SK-N-SH (cell line): ENCODE measurements around the gene EMX1. TPM values are rescaled to one million over a fixed set of nuclear protein-coding genes. Genes with fewer than 3 reads are reported as not detected.

ENCODE experiments used
- CTCF ChIA-PET: fragments of 300-600, 350-600 bp; formaldehyde crosslinking; extraction: SDS; loops from one replicate; lab custom pipeline; 2021; lab: Yijun Ruan, JAX
- POLR2A ChIA-PET: fragments of 350-600 bp; sonication (Branson Sonifier 250); formaldehyde crosslinking; extraction: SDS; loops from one replicate; lab custom pipeline; 2020; ENCODE audit warnings: antibody characterized with exemption, inconsistent platforms; lab: Yijun Ruan, JAX
- DNase-seq: peaks from one replicate; pipeline ENCODE4 v3.0.0; 2012
- H2AFZ ChIP-seq: fragments of 200-600 bp; sonication (generic); 2 replicates; pipeline ENCODE4 v1.8.1; 2016; ENCODE audit warnings: antibody characterized with exemption, mild to moderate bottlenecking, low read depth
- H3F3A ChIP-seq: fragments of 200-600 bp; sonication (generic); replicated peaks from 2 replicates; pipeline ENCODE3; 2016; ENCODE audit warnings: antibody characterized with exemption, mild to moderate bottlenecking; ENCODE audit not compliant: insufficient read depth
- H3K27ac ChIP-seq, 2 experiments: fragments of 200-500 bp in 1 of 2; fragments of 200-600 bp in 1 of 2; sonication (Bioruptor generic) in 1 of 2; sonication (generic), shearing (Covaris generic) in 1 of 2; 2 replicates each; pipeline versions ENCODE4 v1.5.1 to v1.6.1; 2014 to 2016; ENCODE audit warnings: low read depth in 2 of 2, inconsistent platforms in 1 of 2, low read length in 1 of 2, mild to moderate bottlenecking in 1 of 2, mixed read lengths in 1 of 2
- H3K27me3 ChIP-seq: fragments of 200-600 bp; sonication (generic), shearing (Covaris generic); 2 replicates; pipeline ENCODE4 v1.6.1; 2016; ENCODE audit warnings: mixed run types; ENCODE audit not compliant: insufficient read depth
- H3K36me3 ChIP-seq, 2 experiments: fragments of 200-500 bp in 1 of 2; fragments of 200-600 bp in 1 of 2; sonication (Bioruptor generic) in 1 of 2; sonication (generic) in 1 of 2; replicated peaks in 1 of 2; 2 replicates each; pipeline versions ENCODE3 to v1.5.1; 2014 to 2016; ENCODE audit warnings: low read length in 1 of 2, mild to moderate bottlenecking in 1 of 2; ENCODE audit not compliant: insufficient read depth in 2 of 2, control insufficient read depth in 1 of 2
- H3K4me1 ChIP-seq, 2 experiments: fragments of 200-500 bp in 1 of 2; fragments of 200-600 bp in 1 of 2; sonication (Bioruptor generic) in 1 of 2; sonication (generic), shearing (Covaris generic) in 1 of 2; 2 replicates each; pipeline versions ENCODE4 v1.5.1 to v1.6.1; 2014 to 2016; ENCODE audit warnings: low read depth in 1 of 2, low read length in 1 of 2, mixed run types in 1 of 2; ENCODE audit not compliant: insufficient read depth in 2 of 2, control insufficient read depth in 1 of 2
- H3K4me2 ChIP-seq: fragments of 200-600 bp; sonication (generic), shearing (Covaris generic); 2 replicates; pipeline ENCODE4 v1.6.1; 2017; ENCODE audit warnings: mixed run types
- H3K4me3 ChIP-seq, 2 experiments: fragments of 200-500 bp in 1 of 2; fragments of 200-600 bp in 1 of 2; sonication (Bioruptor generic) in 1 of 2; sonication (generic), shearing (Covaris generic) in 1 of 2; 2 replicates each; pipeline versions ENCODE4 v1.5.1 to v1.8.1; 2014 to 2016; ENCODE audit warnings: low read depth in 2 of 2, inconsistent platforms in 1 of 2, low read length in 1 of 2, mild to moderate bottlenecking in 1 of 2, mixed read lengths in 1 of 2, moderate library complexity in 1 of 2
- H3K79me2 ChIP-seq: fragments of 200-600 bp; sonication (generic); 2 replicates; pipeline ENCODE4 v1.8.1; 2017; ENCODE audit warnings: mild to moderate bottlenecking; ENCODE audit not compliant: insufficient read depth
- H3K9ac ChIP-seq: fragments of 200-600 bp; sonication (generic); 2 replicates; pipeline ENCODE4 v1.6.1; 2017; ENCODE audit warnings: mixed run types
- H3K9me2 ChIP-seq: fragments of 200-600 bp; sonication (generic); 2 replicates; pipeline ENCODE4 v1.6.1; 2017; ENCODE audit warnings: mixed run types
- H3K9me3 ChIP-seq: fragments of 200-600 bp; sonication (generic); 2 replicates; pipeline ENCODE4 v1.6.1; 2017; ENCODE audit warnings: mixed run types, mild to moderate bottlenecking, moderate library complexity
- H4K20me1 ChIP-seq: fragments of 200-600 bp; sonication (generic); 2 replicates; pipeline ENCODE4 v1.6.1; 2017; ENCODE audit warnings: mild to moderate bottlenecking, mixed run types; ENCODE audit not compliant: insufficient read depth
- CHD2 ChIP-seq: fragments of 150-350 bp; IDR thresholded peaks from 2 replicates; pipeline ENCODE4 v1.6.1; 2018; ENCODE audit warnings: low read length; ENCODE audit not compliant: partially characterized antibody
- EP300 ChIP-seq, 2 experiments: IDR thresholded peaks; 2 replicates each; pipeline versions ENCODE4 v1.4.0 to v1.6.1; 2012; ENCODE audit warnings: borderline replicate concordance in 1 of 2, low read depth in 1 of 2, low read length in 1 of 2
- FOSL2 ChIP-seq: IDR thresholded peaks from 2 replicates; pipeline ENCODE4 v1.4.0; 2012; ENCODE audit warnings: low read depth, mild to moderate bottlenecking, moderate library complexity, borderline replicate concordance
- JUND ChIP-seq: IDR thresholded peaks from 2 replicates; pipeline ENCODE4 v1.4.0; 2012
- MEF2A ChIP-seq: IDR thresholded peaks from 2 replicates; pipeline ENCODE4 v1.4.0; 2012; ENCODE audit warnings: low read depth, borderline replicate concordance
- MXI1 ChIP-seq: IDR thresholded peaks from 2 replicates; pipeline ENCODE4 v1.6.1; 2012; ENCODE audit warnings: mild to moderate bottlenecking, low read depth, low read length, improper control_type of control experiment
- NFIC ChIP-seq: IDR thresholded peaks from 2 replicates; pipeline ENCODE4 v1.4.0; 2012; ENCODE audit warnings: borderline replicate concordance
- NRF1 ChIP-seq: IDR thresholded peaks from 2 replicates; pipeline ENCODE4 v1.6.1; 2012; ENCODE audit warnings: low read depth, mild to moderate bottlenecking, low read length
- RAD21 ChIP-seq: IDR thresholded peaks from 2 replicates; pipeline ENCODE4 v1.6.1; 2012; ENCODE audit warnings: mild to moderate bottlenecking, low read length
- RXRA ChIP-seq: IDR thresholded peaks from 2 replicates; pipeline ENCODE4 v1.4.0; 2012; ENCODE audit warnings: low read depth, mild to moderate bottlenecking, borderline replicate concordance
- TEAD4 ChIP-seq: IDR thresholded peaks from 2 replicates; pipeline ENCODE4 v1.4.0; 2012; ENCODE audit warnings: mild to moderate bottlenecking, borderline replicate concordance; ENCODE audit not compliant: insufficient read depth
- WGBS: methylation state at CpG from one replicate; pipeline ENCODE4 v1.1.6; 2017; ENCODE audit warnings: low lambda C conversion rate; 5-methylcytosine and 5-hydroxymethylcytosine counted together
- polyA plus RNA-seq, 3 experiments: library from polyadenylated mRNA; depleted of rRNA; stranded (reverse); fragments of >200 nt; gene quantifications; 2 replicates each; pipeline ENCODE4 v1.2.3, GENCODE V29; 2012
- TF ChIP-seq, protein P1 (sequence below): IDR thresholded peaks from 2 replicates; pipeline ENCODE4 v1.4.0; 2012; ENCODE audit warnings: low read depth
- TF ChIP-seq, protein P2 (sequence below): IDR thresholded peaks from 2 replicates; pipeline ENCODE4 v1.6.1; 2012; ENCODE audit warnings: mild to moderate bottlenecking, low read depth, low read length, moderate library complexity
- TF ChIP-seq, protein P3 (sequence below): fragments of 150-350 bp; IDR thresholded peaks from 2 replicates; pipeline ENCODE4 v1.6.1; 2016; ENCODE audit warnings: mild to moderate bottlenecking, low read depth, low read length
- TF ChIP-seq, protein P4 (sequence below): fragments of 200-600 bp; sonication (generic); IDR thresholded peaks from 2 replicates; pipeline ENCODE4 v1.6.1; 2017; ENCODE audit warnings: antibody characterized with exemption, mild to moderate bottlenecking, moderate library complexity

The EMX1 gene
- polyA plus RNA-seq, 1 of the 3 experiments (the other 2 are of a cell fraction): not detected

DNA sequence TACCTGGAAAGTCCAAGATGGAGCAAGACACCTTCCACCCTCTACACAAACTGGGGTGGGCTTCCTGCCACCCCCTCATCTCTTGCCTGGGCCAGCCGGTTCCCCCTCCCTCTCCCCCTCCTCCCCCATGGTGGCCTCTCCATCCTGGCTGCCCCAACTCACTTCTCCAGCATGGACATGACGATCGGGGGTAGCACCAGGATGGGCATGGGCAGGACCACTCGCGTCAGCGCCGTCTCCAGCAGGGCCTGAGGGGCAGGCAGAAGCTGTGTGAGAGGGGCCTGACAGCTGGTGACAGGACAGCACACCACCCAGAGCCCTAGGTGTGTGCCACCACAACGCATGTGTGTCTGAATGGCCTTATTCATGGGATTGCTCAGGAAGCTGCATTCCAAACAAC is 51.0 kb downstream of the EMX1 start:
- Histone ChIP-seq H3K9me2 (no peaks in the 10 kb centered on the region), H2AFZ (no peak overlapping the region), H4K20me1 (no peaks in the 10 kb centered on the region), H3K9ac (no peak overlapping the region), H3K4me3 (no peak overlapping the region), H3K4me1 (peaks cover 0 to 7% of the 10 kb centered on the region in 2 experiments; a peak in 1 of 4 replicates), H3K9me3 (no peaks in the 10 kb centered on the region), H3K36me3 (peaks cover 0 to 3% of the 10 kb centered on the region in 2 experiments), H3K79me2 (no peaks in the 10 kb centered on the region), H3K27ac (no peak overlapping the region), H3K27me3 (no peaks in the 10 kb centered on the region), H3K4me2 (no peak overlapping the region), H3F3A (no peaks in the 10 kb centered on the region)
- TF ChIP-seq MEF2A (no peak), FOSL2 (no peak), EP300 (IDR thresholded peaks at IDR 0.05; ENCODE audit: borderline replicate concordance in 1 of 2, low read depth in 1 of 2, low read length in 1 of 2) (no peak), RAD21 (no peak), TEAD4 (no peak), MXI1 (no peak), NRF1 (no peak)
- TF ChIP-seq, protein P1, sequence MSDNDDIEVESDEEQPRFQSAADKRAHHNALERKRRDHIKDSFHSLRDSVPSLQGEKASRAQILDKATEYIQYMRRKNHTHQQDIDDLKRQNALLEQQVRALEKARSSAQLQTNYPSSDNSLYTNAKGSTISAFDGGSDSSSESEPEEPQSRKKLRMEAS: no peak
- TF ChIP-seq, protein P2, sequence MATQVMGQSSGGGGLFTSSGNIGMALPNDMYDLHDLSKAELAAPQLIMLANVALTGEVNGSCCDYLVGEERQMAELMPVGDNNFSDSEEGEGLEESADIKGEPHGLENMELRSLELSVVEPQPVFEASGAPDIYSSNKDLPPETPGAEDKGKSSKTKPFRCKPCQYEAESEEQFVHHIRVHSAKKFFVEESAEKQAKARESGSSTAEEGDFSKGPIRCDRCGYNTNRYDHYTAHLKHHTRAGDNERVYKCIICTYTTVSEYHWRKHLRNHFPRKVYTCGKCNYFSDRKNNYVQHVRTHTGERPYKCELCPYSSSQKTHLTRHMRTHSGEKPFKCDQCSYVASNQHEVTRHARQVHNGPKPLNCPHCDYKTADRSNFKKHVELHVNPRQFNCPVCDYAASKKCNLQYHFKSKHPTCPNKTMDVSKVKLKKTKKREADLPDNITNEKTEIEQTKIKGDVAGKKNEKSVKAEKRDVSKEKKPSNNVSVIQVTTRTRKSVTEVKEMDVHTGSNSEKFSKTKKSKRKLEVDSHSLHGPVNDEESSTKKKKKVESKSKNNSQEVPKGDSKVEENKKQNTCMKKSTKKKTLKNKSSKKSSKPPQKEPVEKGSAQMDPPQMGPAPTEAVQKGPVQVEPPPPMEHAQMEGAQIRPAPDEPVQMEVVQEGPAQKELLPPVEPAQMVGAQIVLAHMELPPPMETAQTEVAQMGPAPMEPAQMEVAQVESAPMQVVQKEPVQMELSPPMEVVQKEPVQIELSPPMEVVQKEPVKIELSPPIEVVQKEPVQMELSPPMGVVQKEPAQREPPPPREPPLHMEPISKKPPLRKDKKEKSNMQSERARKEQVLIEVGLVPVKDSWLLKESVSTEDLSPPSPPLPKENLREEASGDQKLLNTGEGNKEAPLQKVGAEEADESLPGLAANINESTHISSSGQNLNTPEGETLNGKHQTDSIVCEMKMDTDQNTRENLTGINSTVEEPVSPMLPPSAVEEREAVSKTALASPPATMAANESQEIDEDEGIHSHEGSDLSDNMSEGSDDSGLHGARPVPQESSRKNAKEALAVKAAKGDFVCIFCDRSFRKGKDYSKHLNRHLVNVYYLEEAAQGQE: no peak
- TF ChIP-seq, protein P3, sequence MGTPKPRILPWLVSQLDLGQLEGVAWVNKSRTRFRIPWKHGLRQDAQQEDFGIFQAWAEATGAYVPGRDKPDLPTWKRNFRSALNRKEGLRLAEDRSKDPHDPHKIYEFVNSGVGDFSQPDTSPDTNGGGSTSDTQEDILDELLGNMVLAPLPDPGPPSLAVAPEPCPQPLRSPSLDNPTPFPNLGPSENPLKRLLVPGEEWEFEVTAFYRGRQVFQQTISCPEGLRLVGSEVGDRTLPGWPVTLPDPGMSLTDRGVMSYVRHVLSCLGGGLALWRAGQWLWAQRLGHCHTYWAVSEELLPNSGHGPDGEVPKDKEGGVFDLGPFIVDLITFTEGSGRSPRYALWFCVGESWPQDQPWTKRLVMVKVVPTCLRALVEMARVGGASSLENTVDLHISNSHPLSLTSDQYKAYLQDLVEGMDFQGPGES: no peak
- ChIA-PET POLR2A (no interaction called here), CTCF (interaction anchor here (0.7 to 3.3 kb wide), 3 partner anchors 75 to 195 kb away, joined by 3 to 18 read pairs (median 4); no protein-coding TSS in a partner anchor)
- DNase-seq: no peak
- WGBS: 100% methylated on average over 3 of the region's 8 CpGs

DNA sequence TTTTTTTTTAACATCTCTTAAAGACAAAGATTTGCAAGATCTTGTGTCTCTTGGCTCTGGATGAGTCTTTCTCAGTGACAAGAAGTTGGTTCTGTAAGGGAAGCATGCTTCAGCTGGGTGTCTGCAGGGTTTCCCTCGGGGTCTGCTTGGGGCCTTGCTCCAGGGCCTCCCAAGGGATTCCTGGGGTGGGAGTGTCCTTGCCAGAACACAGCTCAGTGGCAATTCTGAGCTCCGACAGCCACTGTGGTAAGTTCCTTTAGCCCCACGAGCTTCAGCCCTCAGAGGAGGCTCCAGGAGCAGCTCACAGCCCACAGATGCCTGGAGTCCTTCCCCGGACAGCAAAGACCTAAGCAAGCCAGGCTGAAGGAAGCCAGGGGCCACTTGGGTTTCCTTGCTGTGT is 52.4 kb downstream of the EMX1 start:
- no peaks in the 10 kb centered on the region for H3K79me2 ChIP-seq
- no peak overlapping the region for H2AFZ ChIP-seq
- H3K4me2 ChIP-seq: no peak overlapping the region
- no peaks in the 10 kb centered on the region for H3K9me3 ChIP-seq
- 82% methylated on average over 1 of the region's 4 CpGs for WGBS
- TF ChIP-seq FOSL2 (no peak), RXRA (no peak), MEF2A (no peak), JUND (no peak), TEAD4 (no peak), NFIC (no peak), CHD2 (no peak)
- TF ChIP-seq, protein P4, sequence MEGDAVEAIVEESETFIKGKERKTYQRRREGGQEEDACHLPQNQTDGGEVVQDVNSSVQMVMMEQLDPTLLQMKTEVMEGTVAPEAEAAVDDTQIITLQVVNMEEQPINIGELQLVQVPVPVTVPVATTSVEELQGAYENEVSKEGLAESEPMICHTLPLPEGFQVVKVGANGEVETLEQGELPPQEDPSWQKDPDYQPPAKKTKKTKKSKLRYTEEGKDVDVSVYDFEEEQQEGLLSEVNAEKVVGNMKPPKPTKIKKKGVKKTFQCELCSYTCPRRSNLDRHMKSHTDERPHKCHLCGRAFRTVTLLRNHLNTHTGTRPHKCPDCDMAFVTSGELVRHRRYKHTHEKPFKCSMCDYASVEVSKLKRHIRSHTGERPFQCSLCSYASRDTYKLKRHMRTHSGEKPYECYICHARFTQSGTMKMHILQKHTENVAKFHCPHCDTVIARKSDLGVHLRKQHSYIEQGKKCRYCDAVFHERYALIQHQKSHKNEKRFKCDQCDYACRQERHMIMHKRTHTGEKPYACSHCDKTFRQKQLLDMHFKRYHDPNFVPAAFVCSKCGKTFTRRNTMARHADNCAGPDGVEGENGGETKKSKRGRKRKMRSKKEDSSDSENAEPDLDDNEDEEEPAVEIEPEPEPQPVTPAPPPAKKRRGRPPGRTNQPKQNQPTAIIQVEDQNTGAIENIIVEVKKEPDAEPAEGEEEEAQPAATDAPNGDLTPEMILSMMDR: no peak
- TF ChIP-seq, all 33 proteins: peak for 0
- Histone ChIP-seq H3K36me3 (peaks cover 0 to 3% of the 10 kb centered on the region in 2 experiments), H3K4me1 (peaks cover 0 to 15% of the 10 kb centered on the region in 2 experiments; a peak in 1 of 4 replicates), H3K9me2 (no peaks in the 10 kb centered on the region), H3K27ac (no peak overlapping the region), H3F3A (no peaks in the 10 kb centered on the region), H3K9ac (no peak overlapping the region), H3K4me3 (no peak overlapping the region), H4K20me1 (no peaks in the 10 kb centered on the region), H3K27me3 (no peaks in the 10 kb centered on the region)
- CTCF ChIA-PET: interaction anchor here (1.1 to 3.3 kb wide), 3 partner anchors 9 to 76 kb away, joined by 3 to 18 read pairs (median 3); no protein-coding TSS in a partner anchor
- no peak for DNase-seq
- POLR2A ChIA-PET: no interaction called here
